Activated CD4-positive, alpha-beta T cell treated with anti-CD3 and anti-CD28 coated beads, Interleukin-2, amount 10 ng/mL, durations not matched to agents 24 days and 14 days (primary cell): ENCODE measurements around the gene DYRK1B. TPM values are rescaled to one million over a fixed set of nuclear protein-coding genes. Genes with fewer than 3 reads are reported as not detected.
A peak's percentile ranks its signal among the peaks of the same experiment; 100 is the strongest.

Experiments used
- DNase-seq: peaks from one replicate; pipeline ENCODE4 v3.0.0; 2022
- H3K27ac Mint-ChIP-seq: one replicate; pipeline ENCODE4 v1.8.0; 2022; ENCODE audit warnings: mild to moderate bottlenecking, mixed read lengths
- H3K27me3 Mint-ChIP-seq: one replicate; pipeline ENCODE4 v1.8.0; 2022; ENCODE audit warnings: mixed read lengths
- H3K36me3 Mint-ChIP-seq: one replicate; pipeline ENCODE4 v1.8.0; 2022; ENCODE audit warnings: low read depth, mild to moderate bottlenecking, mixed read lengths
- H3K4me1 Mint-ChIP-seq: one replicate; pipeline ENCODE4 v1.8.0; 2021; ENCODE audit warnings: mixed read lengths
- H3K4me3 Mint-ChIP-seq: one replicate; pipeline ENCODE4 v1.8.0; 2022; ENCODE audit warnings: mild to moderate bottlenecking, moderate library complexity, mixed read lengths
- H3K9me3 Mint-ChIP-seq: one replicate; pipeline ENCODE4 v1.8.0; 2021; ENCODE audit warnings: mixed read lengths
- intact Hi-C: fragments of 100-400 bp; cut with micrococcal nuclease; formaldehyde crosslinking; loops from one replicate; pipeline ENCODE4 v1.15.1; 2023
- total RNA-seq: library from RNA; stranded (reverse); gene quantifications from 2 replicates; pipeline ENCODE4 v1.2.3, GENCODE V29; 2022

The DYRK1B gene
- total RNA-seq, 1 donor from 2014 or later = 4.5 TPM

DNA sequence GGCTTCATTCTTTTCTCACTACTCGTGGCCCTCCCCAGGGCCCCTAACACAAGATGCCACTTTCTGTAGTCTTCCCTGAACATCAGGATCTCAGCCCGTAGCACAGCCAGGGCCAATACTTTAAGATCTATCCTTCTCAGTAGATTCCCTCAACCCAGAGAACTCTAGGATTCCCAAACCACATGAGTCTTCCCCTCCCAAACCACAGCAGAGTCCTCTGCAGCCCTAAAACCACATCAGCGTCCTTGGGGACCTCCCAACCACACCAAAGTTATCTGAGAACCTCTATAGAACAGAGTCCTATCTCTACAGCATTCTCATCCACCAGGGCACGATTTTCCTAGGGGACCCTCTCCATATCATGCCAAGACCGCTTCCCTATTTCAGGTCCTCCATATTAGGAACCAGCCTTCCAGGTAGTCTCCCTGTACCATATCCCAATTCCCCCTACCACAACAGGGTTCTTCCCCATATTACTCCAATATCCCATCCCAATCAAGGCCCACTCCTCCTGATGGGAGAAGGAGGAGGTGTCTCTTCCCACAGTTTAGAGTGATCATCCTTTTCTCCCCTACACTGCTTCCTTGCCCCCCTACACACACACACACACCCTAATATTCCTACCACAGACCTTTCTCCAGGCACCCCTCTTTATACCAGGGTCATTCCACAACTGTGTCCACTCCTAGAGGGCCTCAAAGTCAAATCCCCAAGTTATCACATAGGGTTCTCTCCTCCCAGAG lies 1.4 kb downstream of the DYRK1B start:
- intact Hi-C loops = loop anchor here (5.0 kb wide), 2 partner anchors 385 to 1185 kb away; partner anchors contain the start of genes ACTN4 and SUPT5H
- no peak for DNase-seq
- Mint-ChIP-seq H3K4me3 (peak overlapping the region; percentile 76), H3K9me3 (no peaks in the 10 kb centered on the region), H3K36me3 (peaks cover 64% of the 10 kb centered on the region), H3K27me3 (peaks cover 2% of the 10 kb centered on the region), H3K4me1 (peaks cover 32% of the 10 kb centered on the region), H3K27ac (peak overlapping the region; percentile 78)

DNA sequence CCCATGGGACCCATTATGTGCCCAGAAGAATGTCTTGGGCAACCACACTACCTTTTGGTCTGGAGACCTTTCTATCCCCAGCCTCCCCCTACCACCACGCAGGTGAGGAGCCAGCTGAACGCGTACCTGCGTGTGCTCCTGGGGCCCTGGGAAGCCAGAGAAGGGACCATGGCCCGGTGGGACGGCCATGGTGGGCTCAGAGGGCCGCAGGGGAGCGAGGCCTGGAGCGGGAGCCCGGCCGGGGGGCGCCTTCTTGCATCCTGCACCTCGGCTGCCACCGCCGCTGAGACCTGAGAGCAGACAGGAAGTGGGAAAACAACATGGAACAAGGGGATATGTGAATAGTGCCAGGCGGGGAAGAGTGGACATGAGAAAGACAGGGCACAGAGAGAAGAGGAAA lies 2.3 kb downstream of the DYRK1B start:
- Mint-ChIP-seq H3K4me3 (peak overlapping the region; percentile 76), H3K27me3 (peaks cover 2% of the 10 kb centered on the region), H3K36me3 (peaks cover 60% of the 10 kb centered on the region), H3K27ac (peak overlapping the region; percentile 78), H3K9me3 (no peaks in the 10 kb centered on the region), H3K4me1 (peaks cover 30% of the 10 kb centered on the region)
- DNase-seq = no peak
- intact Hi-C loops = loop anchor here (5.0 kb wide), 2 partner anchors 384 to 1184 kb away; partner anchors contain the start of genes ACTN4 and SUPT5H

DNA sequence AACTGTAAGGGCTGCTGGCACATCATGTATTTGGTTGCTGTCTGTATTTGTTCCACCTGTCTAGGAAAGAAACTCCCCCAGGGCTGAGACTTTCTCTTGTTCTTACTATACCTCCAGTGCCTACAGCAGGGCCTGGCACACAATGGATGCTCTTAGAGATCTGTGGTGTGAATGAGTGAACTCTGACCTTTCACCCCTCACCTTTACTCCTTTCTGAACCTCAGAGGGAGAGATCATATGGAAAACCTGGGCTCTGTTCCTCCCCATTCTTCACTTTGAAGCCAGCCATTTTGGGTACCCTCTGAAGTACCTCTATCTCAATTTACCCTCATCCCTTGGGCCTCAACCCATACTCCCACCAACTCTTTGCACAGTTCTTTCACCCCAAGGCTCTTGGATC lies 3.1 kb downstream of the DYRK1B start:
- Mint-ChIP-seq H3K4me1 (peaks cover 30% of the 10 kb centered on the region), H3K27ac (peak overlapping the region; percentile 20), H3K9me3 (no peaks in the 10 kb centered on the region), H3K4me3 (no peak overlapping the region), H3K36me3 (peaks cover 55% of the 10 kb centered on the region), H3K27me3 (peaks cover 2% of the 10 kb centered on the region)
- intact Hi-C loops = loop anchor here (5.0 kb wide), 2 partner anchors 384 to 1184 kb away; partner anchors contain the start of genes ACTN4 and SUPT5H
- DNase-seq = no peak

DNA sequence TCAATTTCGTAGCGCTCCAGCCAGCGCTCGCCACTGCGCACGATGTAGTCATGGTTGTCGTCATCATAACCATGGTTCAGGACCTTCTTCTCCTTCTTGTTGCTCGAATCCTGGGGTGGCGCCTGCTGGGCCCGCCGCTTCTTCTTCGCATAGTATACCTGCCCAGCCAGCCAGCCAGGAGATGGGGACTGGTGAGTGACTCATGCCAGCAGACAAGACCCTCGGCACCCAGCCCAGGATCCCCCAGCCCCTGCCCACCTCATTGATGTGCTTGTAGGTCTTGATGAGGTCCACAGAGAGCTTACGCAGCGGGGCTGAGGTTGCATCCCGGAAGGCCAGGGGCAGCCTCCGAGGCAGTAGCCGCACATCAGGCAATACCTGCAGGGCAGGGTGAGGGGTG lies 3.6 kb downstream of the DYRK1B start:
- Mint-ChIP-seq H3K36me3 (peaks cover 53% of the 10 kb centered on the region), H3K27me3 (peaks cover 2% of the 10 kb centered on the region), H3K9me3 (no peaks in the 10 kb centered on the region), H3K4me3 (no peak overlapping the region), H3K27ac (no peak overlapping the region), H3K4me1 (peaks cover 30% of the 10 kb centered on the region)
- DNase-seq = no peak
- intact Hi-C loops = loop anchor here (5.0 kb wide), 2 partner anchors 383 to 1183 kb away; partner anchors contain the start of genes ACTN4 and SUPT5H

DNA sequence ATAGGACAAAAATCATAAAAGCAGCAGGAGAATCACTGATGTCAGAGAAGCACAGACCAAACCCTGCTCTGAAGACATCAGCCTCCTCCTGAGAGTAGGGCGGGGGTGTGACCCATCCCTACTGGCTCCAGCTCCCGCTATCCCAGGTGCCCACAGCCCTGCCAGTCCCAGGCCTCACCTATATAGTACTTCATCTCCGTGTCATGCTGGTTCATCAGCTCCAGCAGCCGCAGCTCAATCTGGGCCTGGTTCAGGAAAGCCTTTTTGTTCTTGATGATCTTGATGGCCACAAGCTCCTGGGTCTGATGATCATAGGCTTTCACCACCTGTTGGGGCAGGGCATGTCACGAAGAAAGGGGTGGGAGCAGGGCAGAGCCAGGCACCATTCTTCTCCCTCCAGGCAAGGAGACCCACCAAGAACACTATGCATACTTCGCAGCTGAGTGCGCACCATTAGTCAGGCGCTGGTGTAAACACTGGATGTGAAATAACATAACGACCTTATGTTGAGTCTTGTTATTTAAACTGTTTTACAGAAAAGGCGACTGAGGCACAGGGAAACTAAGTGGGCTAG lies 4.2 kb downstream of the DYRK1B start:
- Mint-ChIP-seq H3K27ac (no peak overlapping the region), H3K9me3 (no peaks in the 10 kb centered on the region), H3K27me3 (peaks cover 2% of the 10 kb centered on the region), H3K4me1 (peaks cover 31% of the 10 kb centered on the region), H3K4me3 (no peak overlapping the region), H3K36me3 (peaks cover 50% of the 10 kb centered on the region)
- intact Hi-C loops = loop anchor here (5.0 kb wide), 2 partner anchors 382 to 1182 kb away; partner anchors contain the start of genes ACTN4 and SUPT5H
- DNase-seq = no peak

DNA sequence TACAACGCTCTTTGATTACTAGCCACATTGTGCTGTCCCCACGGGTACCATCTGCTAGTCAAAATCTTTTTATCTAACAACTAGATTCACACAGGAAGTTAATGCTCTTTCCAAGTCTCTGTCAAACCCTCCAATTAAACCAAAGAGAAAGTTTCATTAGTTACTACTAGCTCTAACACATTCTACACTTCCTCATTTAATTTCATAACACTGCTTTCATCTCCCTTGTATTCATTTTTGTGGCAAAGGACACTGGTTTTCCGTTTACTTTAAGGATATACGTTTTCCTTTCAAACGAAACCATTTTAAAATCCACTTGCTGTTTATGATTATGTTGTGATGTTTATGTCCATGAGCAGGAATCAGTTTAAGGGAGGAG lies 5.3 kb downstream of the DYRK1B start:
- H3K4me3 Mint-ChIP-seq = no peak overlapping the region
- no peak overlapping the region for H3K27ac Mint-ChIP-seq
- H3K36me3 Mint-ChIP-seq = peaks cover 41% of the 10 kb centered on the region
- H3K4me1 Mint-ChIP-seq = peaks cover 22% of the 10 kb centered on the region
- H3K27me3 Mint-ChIP-seq = no peaks in the 10 kb centered on the region
- no peak for DNase-seq
- no peaks in the 10 kb centered on the region for H3K9me3 Mint-ChIP-seq
- intact Hi-C loops = no loop called here

DNA sequence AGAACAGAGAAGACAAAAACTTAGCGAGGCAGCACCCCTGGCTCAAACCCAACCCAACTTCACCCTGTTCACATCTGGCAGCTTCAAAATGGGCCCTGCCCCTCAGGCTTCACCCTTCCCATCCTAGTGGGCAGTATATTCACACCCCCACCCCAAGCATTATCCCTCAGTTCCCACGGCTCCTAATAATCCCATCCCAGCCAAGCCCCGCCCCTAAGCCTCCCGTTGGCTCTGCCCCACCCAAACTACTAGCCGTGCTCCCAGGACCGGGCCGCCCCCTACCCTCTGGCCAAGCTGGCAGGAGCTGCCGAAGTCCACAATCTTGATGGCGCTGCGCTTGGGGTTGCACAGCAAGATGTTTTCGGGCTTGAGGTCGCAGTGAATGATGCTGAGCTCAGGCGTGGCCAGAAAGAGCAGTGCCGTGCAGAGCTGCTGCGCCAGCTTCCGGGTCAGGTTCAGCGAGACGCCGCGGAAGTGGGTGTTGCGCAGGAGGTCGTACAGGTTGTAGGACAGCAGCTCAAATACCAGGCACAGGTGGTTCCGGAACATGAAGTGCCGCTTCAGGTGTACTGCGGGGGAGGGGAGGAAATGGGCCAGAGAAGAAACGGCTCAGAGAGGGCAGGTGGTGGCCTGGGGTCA lies 5.8 kb downstream of the DYRK1B start:
- Mint-ChIP-seq H3K4me3 (no peak overlapping the region), H3K9me3 (no peaks in the 10 kb centered on the region), H3K4me1 (peaks cover 22% of the 10 kb centered on the region), H3K27ac (no peak overlapping the region), H3K36me3 (peaks cover 41% of the 10 kb centered on the region), H3K27me3 (no peaks in the 10 kb centered on the region)
- no peak for DNase-seq
- intact Hi-C loops = no loop called here

DNA sequence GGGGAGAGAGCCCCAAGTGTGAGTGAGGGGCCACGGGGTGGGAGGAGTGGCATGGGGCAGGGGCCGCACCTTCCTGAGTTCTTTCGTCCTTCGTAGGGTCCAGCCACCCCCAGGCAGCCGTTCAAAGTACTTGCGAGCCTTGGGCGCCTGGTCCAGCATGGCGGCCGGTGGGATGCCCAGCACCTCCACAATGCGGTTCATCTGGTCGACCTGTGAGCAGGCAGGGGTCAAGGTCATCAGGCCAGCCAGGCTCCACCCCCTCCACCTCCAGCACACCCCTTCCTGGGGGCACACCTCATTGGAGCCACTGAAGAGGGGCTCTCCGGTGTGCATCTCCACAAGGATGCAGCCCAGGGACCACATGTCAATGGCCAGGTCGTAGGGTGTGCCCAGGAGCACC lies 6.7 kb downstream of the DYRK1B start:
- peaks cover 36% of the 10 kb centered on the region for H3K36me3 Mint-ChIP-seq
- H3K4me1 Mint-ChIP-seq = peaks cover 14% of the 10 kb centered on the region
- intact Hi-C loops = no loop called here
- H3K4me3 Mint-ChIP-seq = no peak overlapping the region
- no peaks in the 10 kb centered on the region for H3K27me3 Mint-ChIP-seq
- H3K9me3 Mint-ChIP-seq = no peaks in the 10 kb centered on the region
- no peak overlapping the region for H3K27ac Mint-ChIP-seq
- no peak for DNase-seq

DNA sequence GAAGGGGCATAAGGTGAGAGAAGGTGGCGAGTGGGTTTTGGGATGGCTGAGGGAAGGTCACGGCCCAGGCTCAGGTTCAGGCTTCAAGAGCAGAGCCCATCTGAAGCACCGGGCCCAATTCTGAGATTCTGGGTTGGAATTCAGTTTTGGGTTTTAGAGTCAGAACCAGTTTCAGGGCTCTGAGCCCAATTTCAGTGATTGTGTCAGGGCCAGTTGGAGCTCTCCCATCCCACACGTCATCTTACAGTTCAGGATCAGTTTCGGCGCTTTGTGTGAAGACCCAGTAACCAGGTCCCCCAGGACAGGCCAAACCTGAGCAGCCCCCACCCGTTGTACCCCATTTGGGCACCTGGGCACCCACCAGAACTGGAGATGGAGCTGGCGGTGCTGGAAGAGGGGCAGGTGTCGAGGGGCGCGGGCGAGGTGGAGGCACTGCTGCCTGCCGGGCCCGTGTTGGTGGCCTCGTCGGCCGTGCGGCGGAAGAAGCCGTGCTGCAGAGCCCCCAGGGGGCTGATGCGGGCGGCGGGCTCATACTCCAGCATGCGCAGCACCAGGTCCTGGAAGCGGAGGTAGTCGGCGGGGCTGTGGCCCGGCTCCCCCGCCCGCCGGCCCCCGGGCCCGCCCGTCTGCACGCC lies 7.5 kb downstream of the DYRK1B start:
- no peak for DNase-seq
- Mint-ChIP-seq H3K4me1 (peaks cover 10% of the 10 kb centered on the region), H3K36me3 (peaks cover 35% of the 10 kb centered on the region), H3K27me3 (no peaks in the 10 kb centered on the region), H3K4me3 (no peak overlapping the region), H3K27ac (no peak overlapping the region), H3K9me3 (no peaks in the 10 kb centered on the region)
- intact Hi-C loops = no loop called here

DNA sequence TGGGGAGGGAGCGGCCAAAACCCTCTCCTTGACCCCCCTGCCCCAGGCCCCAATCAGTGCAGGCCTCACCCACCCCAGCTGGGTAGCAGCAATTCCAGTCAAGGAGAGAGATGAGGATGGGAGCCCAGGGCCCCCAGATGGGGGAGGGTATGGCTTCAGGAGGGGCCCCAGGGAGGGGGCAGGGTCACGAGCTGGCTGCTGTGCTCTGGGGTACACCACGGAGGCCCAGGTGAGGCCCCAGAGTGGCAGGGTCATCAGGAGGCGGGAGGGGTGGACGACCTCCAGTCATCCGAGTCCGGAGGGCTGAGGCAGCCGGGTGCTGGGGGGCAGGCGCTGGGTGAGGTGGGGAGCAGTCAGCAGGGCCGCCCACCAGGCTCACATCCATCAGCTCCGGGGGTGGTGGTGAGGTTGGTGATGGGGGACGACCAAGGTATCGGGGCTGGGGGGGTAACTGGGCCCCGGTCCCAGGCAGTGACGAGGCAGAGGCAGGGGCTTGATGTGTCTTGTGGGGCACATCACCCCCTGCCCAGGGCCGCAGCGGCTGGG lies 8.4 kb downstream of the DYRK1B start:
- peaks cover 26% of the 10 kb centered on the region for H3K36me3 Mint-ChIP-seq
- H3K4me3 Mint-ChIP-seq = no peak overlapping the region
- peaks cover 5% of the 10 kb centered on the region for H3K4me1 Mint-ChIP-seq
- H3K9me3 Mint-ChIP-seq = no peaks in the 10 kb centered on the region
- H3K27me3 Mint-ChIP-seq = no peaks in the 10 kb centered on the region
- intact Hi-C loops = loop anchor here (2.0 kb wide), 1 partner anchor 33 kb away; no protein-coding TSS in a partner anchor
- no peak for DNase-seq
- H3K27ac Mint-ChIP-seq = no peak overlapping the region

DNA sequence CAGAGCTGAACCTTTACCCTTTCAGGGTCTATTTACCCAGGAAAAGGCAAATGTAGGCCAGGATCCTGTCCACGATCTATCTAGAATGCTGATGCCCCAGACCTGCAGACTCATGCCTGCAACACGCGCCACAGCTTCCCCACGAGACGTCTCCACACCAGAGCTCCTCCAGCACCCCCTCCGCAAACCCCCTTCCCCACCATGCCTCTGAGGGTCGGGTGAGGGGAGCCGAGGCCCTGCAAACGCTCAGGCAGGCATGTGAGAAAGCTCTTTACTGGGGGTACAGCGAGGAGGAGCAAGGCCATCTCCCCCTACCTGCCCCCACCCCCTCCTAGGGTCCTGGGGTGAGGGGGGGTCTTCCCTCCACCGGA lies 8.9 kb downstream of the DYRK1B start:
- Mint-ChIP-seq H3K4me3 (no peak overlapping the region), H3K9me3 (no peaks in the 10 kb centered on the region), H3K27me3 (no peaks in the 10 kb centered on the region), H3K27ac (no peak overlapping the region), H3K36me3 (peaks cover 23% of the 10 kb centered on the region), H3K4me1 (peaks cover 5% of the 10 kb centered on the region)
- intact Hi-C loops = loop anchor here (2.0 kb wide), 1 partner anchor 32 kb away; no protein-coding TSS in a partner anchor
- DNase-seq = no peak

DNA sequence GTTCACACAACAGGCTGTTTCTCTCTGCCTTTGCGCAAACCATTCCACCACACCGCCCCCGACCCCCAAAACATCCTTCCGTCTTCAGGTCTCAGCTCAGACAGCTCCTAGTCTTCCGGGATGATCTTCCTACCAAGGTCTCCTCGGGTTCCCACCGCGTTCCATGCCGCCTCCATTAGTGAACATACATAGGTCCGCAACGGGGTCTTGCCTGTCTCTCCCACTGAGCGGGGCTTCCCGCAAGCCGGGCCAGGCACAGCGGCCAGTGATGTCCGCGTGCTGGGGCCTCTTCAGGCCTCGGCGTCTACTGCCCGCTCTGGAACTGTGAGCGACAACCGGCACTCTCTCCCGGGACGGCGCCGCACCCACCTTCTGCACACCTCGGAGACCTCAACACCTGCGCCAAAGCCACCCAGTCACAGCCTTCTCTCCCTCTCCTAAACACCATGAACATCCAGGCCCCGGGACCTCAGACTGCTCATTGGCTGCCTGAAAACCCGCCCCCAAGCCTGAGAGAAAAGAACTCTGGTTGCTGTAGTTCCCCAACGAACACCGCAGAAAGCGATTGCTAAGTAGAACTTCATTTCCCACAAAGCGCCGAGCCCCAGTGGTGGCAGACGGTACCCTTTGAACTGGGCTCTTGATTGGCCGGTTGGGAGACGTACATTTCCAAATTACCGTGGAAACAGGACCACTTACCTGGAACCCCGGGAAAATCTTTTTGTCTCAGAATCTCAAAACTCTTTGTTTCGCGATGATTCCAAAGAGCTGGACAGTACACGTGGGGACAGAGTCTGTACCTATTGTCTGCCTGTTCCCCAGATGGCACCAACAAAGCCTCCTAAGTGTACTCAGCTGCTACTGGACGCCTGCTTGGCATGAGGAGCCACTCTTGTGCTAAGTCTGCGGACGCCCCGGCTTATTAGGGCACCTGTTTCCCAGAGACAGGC lies 9.5 kb downstream of the DYRK1B start:
- peaks cover 21% of the 10 kb centered on the region for H3K36me3 Mint-ChIP-seq
- H3K4me1 Mint-ChIP-seq = peaks cover 5% of the 10 kb centered on the region
- intact Hi-C loops = loop anchor here (1.0 to 2.0 kb wide), 4 partner anchors 10 to 147 kb away; partner anchors contain the start of genes DYRK1B, FBL and PSMC4
- no peak overlapping the region for H3K4me3 Mint-ChIP-seq
- no peaks in the 10 kb centered on the region for H3K9me3 Mint-ChIP-seq
- no peaks in the 10 kb centered on the region for H3K27me3 Mint-ChIP-seq
- peak; percentile 96 for DNase-seq
- no peak overlapping the region for H3K27ac Mint-ChIP-seq
